ENCODE measurements around the gene RGS3.
"Not testable (repeated sequence)": the region's sequence is repeated elsewhere in the genome, so short reads cannot be mapped to it uniquely, and the experiment has no call there.

Gene RGS3

GRCh38 chr9:113467183-113467582 lies 3.7 kb downstream of the RGS3 start:
- no peak for DNase-seq

- DNase-seq = no peak
Observed at GRCh38 chr9:113468716-113469448, 5.4 kb downstream of the RGS3 start.

GRCh38 chr9:113471143-113471542 lies 7.6 kb downstream of the RGS3 start:
- no peak for DNase-seq

- DNase-seq = no peak
Observed at GRCh38 chr9:113471566-113471965, 8.0 kb downstream of the RGS3 start.

GRCh38 chr9:113472199-113472598 lies 8.7 kb downstream of the RGS3 start:
- no peak for DNase-seq

- no peak for DNase-seq
Observed at GRCh38 chr9:113474360-113475028, 11.0 kb downstream of the RGS3 start.

- DNase-seq = no peak
Observed at GRCh38 chr9:113475031-113475430, 11.5 kb downstream of the RGS3 start.

- no peak for DNase-seq
Observed at GRCh38 chr9:113475992-113476391, 12.5 kb downstream of the RGS3 start.

GRCh38 chr9:113476511-113476916 lies 13.0 kb downstream of the RGS3 start:
- no peak for DNase-seq

- DNase-seq = no peak
Observed at GRCh38 chr9:113477058-113477457, 13.5 kb downstream of the RGS3 start.

GRCh38 chr9:113477661-113478060 lies 14.1 kb downstream of the RGS3 start:
- DNase-seq = no peak

GRCh38 chr9:113479174-113479621 lies 15.7 kb downstream of the RGS3 start:
- DNase-seq = no peak

GRCh38 chr9:113480612-113481011 lies 17.1 kb downstream of the RGS3 start:
- no peak for DNase-seq

- no peak for DNase-seq
Observed at GRCh38 chr9:113481176-113481787, 17.8 kb downstream of the RGS3 start.

GRCh38 chr9:113482341-113482740 lies 18.8 kb downstream of the RGS3 start:
- DNase-seq = no peak

- no peak for DNase-seq
Observed at GRCh38 chr9:113482991-113483675, 19.6 kb downstream of the RGS3 start.

GRCh38 chr9:113483676-113484257 lies 20.2 kb downstream of the RGS3 start:
- no peak for DNase-seq

GRCh38 chr9:113484258-113484730 lies 20.8 kb downstream of the RGS3 start:
- DNase-seq = no peak

GRCh38 chr9:113485761-113486115 lies 22.2 kb downstream of the RGS3 start:
- DNase-seq = no peak

- DNase-seq = no peak
Observed at GRCh38 chr9:113486327-113486726, 22.8 kb downstream of the RGS3 start.

- no peak for DNase-seq
Observed at GRCh38 chr9:113488071-113488470, 24.5 kb downstream of the RGS3 start.

- no peak for DNase-seq
Observed at GRCh38 chr9:113488490-113488889, 25.0 kb downstream of the RGS3 start.

- DNase-seq = not testable (repeated sequence)
Observed at GRCh38 chr9:113491147-113491546, 27.6 kb downstream of the RGS3 start.
